ENCODE results near the gene OR10H4. TPM values are rescaled to one million over a fixed set of nuclear protein-coding genes. Genes with fewer than 3 reads are reported as not detected.

The OR10H4 gene
- polyA plus RNA-seq, 1 donor (not counting 4 experiments of a cell fraction or from before 2014, with no cell fraction given), result not detected

DNA sequence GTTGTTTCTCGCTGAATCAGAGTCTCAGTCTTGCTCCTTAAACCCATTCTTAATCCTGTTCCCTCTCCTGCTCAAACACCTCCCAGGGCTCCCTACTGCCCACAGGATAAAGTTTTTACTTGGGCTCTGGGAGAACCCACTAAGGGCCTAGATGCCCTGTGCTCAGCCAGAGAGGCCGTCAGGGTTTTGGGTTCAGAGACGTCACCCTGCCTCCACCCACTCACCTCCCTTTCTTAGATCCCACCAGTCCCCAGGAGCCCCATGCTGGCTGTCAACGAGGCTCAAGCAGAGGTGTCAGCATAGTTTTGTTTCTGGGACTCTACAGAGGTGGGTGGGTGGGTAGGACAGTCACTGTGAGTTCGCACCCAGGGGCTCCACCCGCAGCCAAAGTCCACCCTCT lies 35.4 kb upstream of the OR10H4 start:
- dilution Hi-C loops (cut with MboI; ENCODE audit: extremely low pct_ligation_motif_present, low sequenced_read_pairs), result no loop called here
- no peak for TF ChIP-seq EZH2 (IDR thresholded peaks at IDR 0.05; ENCODE audit: low read length)
- TF ChIP-seq, protein P1, sequence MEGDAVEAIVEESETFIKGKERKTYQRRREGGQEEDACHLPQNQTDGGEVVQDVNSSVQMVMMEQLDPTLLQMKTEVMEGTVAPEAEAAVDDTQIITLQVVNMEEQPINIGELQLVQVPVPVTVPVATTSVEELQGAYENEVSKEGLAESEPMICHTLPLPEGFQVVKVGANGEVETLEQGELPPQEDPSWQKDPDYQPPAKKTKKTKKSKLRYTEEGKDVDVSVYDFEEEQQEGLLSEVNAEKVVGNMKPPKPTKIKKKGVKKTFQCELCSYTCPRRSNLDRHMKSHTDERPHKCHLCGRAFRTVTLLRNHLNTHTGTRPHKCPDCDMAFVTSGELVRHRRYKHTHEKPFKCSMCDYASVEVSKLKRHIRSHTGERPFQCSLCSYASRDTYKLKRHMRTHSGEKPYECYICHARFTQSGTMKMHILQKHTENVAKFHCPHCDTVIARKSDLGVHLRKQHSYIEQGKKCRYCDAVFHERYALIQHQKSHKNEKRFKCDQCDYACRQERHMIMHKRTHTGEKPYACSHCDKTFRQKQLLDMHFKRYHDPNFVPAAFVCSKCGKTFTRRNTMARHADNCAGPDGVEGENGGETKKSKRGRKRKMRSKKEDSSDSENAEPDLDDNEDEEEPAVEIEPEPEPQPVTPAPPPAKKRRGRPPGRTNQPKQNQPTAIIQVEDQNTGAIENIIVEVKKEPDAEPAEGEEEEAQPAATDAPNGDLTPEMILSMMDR (optimal IDR thresholded peaks at IDR 0.05 in 1 of 3, IDR thresholded peaks at IDR 0.05 in 1 of 3, conservative IDR thresholded peaks at IDR 0.05 in 1 of 3; ENCODE audit: extremely low read depth in 1 of 3, insufficient read depth in 2 of 3, low read length in 3 of 3), result no peak
- Histone ChIP-seq H3K9me1 (ENCODE audit: control insufficient read depth, extremely low read depth, insufficient read depth, low read length) (no peaks in the 10 kb centered on the region), H3K79me2 (ENCODE audit: control insufficient read depth, insufficient read depth, low read length) (no peaks in the 10 kb centered on the region), H3K4me3 (ENCODE audit: control insufficient read depth in 2 of 3, extremely low read depth in 1 of 3, insufficient read depth in 2 of 3, low read depth in 1 of 3, low read length in 3 of 3) (no peak overlapping the region), H4K20me1 (ENCODE audit: control insufficient read depth, extremely low read depth, insufficient read depth, low read length) (no peaks in the 10 kb centered on the region), H3K27me3 (ENCODE audit: control insufficient read depth, extremely low read depth, insufficient read depth, low read length) (peaks cover 9% of the 10 kb centered on the region), H2AFZ (ENCODE audit: control insufficient read depth, low read length) (no peak overlapping the region), H3K4me1 (ENCODE audit: control insufficient read depth, extremely low read depth, insufficient read depth, low read length) (no peaks in the 10 kb centered on the region), H3K9ac (ENCODE audit: control insufficient read depth, extremely low read depth, insufficient read depth, low read length) (no peak overlapping the region), H3K27ac (ENCODE audit: control insufficient read depth, insufficient read depth, low read length) (no peak overlapping the region), H3K36me3 (ENCODE audit: control insufficient read depth in 2 of 2, extremely low read depth in 1 of 2, insufficient read depth in 2 of 2, low read length in 2 of 2) (peaks cover 0 to 2% of the 10 kb centered on the region in 2 experiments), H3K9me3 (ENCODE audit: control insufficient read depth, low read depth, low read length) (no peaks in the 10 kb centered on the region), H3K4me2 (ENCODE audit: control insufficient read depth, extremely low read depth, insufficient read depth, low read depth, low read length) (no peak overlapping the region)
- DNase-seq (ENCODE audit: low read depth, low spot score) (no peak), FAIRE-seq (no peak)

DNA sequence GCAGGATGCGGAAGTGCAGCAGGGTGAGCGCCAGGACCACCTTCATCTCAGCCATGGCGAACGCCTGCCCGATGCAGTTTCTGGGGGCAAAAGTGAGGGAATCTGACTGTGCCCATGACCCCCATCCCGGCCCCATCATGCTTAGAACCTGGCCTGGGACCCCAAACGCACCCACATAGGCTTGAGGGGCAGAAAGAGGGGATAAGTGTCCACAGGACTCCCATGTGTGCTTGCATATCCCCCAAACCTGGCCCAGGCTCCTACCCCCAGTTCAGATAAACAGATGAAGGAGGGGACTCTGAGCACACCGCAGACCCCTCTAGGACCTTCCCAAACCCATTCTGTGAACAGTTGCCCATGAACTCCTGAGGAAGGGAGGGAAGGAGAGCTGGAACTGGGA lies 35.0 kb upstream of the OR10H4 start:
- H2AFZ ChIP-seq (ENCODE audit: control insufficient read depth, low read length), result no peak overlapping the region
- DNase-seq (ENCODE audit: low read depth, low spot score) (no peak), FAIRE-seq (no peak)
- no peak overlapping the region for H3K27ac ChIP-seq (ENCODE audit: control insufficient read depth, insufficient read depth, low read length)
- H3K79me2 ChIP-seq (ENCODE audit: control insufficient read depth, insufficient read depth, low read length), result no peaks in the 10 kb centered on the region
- no peak overlapping the region for H3K4me2 ChIP-seq (ENCODE audit: control insufficient read depth, extremely low read depth, insufficient read depth, low read depth, low read length)
- no peak overlapping the region for H3K4me3 ChIP-seq (ENCODE audit: control insufficient read depth in 2 of 3, extremely low read depth in 1 of 3, insufficient read depth in 2 of 3, low read depth in 1 of 3, low read length in 3 of 3)
- no peaks in the 10 kb centered on the region for H3K9me3 ChIP-seq (ENCODE audit: control insufficient read depth, low read depth, low read length)
- peaks cover 0 to 2% of the 10 kb centered on the region in 2 experiments for H3K36me3 ChIP-seq (ENCODE audit: control insufficient read depth in 2 of 2, extremely low read depth in 1 of 2, insufficient read depth in 2 of 2, low read length in 2 of 2)
- no peaks in the 10 kb centered on the region for H4K20me1 ChIP-seq (ENCODE audit: control insufficient read depth, extremely low read depth, insufficient read depth, low read length)
- H3K4me1 ChIP-seq (ENCODE audit: control insufficient read depth, extremely low read depth, insufficient read depth, low read length), result no peaks in the 10 kb centered on the region
- H3K9ac ChIP-seq (ENCODE audit: control insufficient read depth, extremely low read depth, insufficient read depth, low read length), result no peak overlapping the region
- peaks cover 9% of the 10 kb centered on the region for H3K27me3 ChIP-seq (ENCODE audit: control insufficient read depth, extremely low read depth, insufficient read depth, low read length)
- dilution Hi-C loops (cut with MboI; ENCODE audit: extremely low pct_ligation_motif_present, low sequenced_read_pairs), result no loop called here
- H3K9me1 ChIP-seq (ENCODE audit: control insufficient read depth, extremely low read depth, insufficient read depth, low read length), result no peaks in the 10 kb centered on the region
- no peak for TF ChIP-seq EZH2 (IDR thresholded peaks at IDR 0.05; ENCODE audit: low read length)
- TF ChIP-seq, protein P1 (optimal IDR thresholded peaks at IDR 0.05 in 1 of 3, IDR thresholded peaks at IDR 0.05 in 1 of 3, conservative IDR thresholded peaks at IDR 0.05 in 1 of 3; ENCODE audit: extremely low read depth in 1 of 3, insufficient read depth in 2 of 3, low read length in 3 of 3), result no peak

All from keratinocyte (primary cell).